Testis (tissue), 2 donors: ENCODE data around the gene DLGAP5.

ENCODE experiments used
- POLR2A ChIP-seq: fragments of 450-650 bp; IDR thresholded peaks from one replicate; pipeline ENCODE4 v1.6.1; 2017; ENCODE audit warnings: antibody characterized with exemption, mild to moderate bottlenecking, moderate library complexity
- TF ChIP-seq, protein P1 (sequence below), 3 experiments: fragments of 450-650 bp in 2 of 3; fragments of 200-600 bp in 1 of 3; sonication (generic) in 1 of 3; IDR thresholded peaks; one replicate each; pipeline ENCODE4 v1.5.1; 2016 to 2019; ENCODE audit warnings: antibody characterized with exemption in 3 of 3, mild to moderate bottlenecking in 2 of 3, moderate library complexity in 1 of 3

DNA sequence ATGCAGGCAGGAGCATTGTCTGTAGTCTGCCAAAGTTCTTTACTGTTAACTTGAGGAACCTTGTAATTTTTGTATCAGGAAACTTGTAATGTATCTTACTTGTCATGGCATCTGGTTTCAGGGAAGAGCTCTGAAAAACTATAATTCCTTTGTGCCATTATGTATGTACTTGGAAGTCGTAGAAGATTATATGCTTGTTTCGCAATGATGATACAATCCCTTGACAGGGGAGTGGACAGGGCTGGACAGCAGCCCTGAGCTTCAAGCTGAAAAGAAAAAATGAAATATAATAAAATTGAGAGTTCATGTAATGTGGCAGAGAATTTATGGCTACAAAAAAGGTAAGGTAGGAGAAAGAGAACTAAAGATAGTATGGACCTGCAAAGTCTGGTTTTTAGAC is 7.4 kb upstream of the DLGAP5 start:
- no peak for TF ChIP-seq POLR2A
- TF ChIP-seq, protein P1, sequence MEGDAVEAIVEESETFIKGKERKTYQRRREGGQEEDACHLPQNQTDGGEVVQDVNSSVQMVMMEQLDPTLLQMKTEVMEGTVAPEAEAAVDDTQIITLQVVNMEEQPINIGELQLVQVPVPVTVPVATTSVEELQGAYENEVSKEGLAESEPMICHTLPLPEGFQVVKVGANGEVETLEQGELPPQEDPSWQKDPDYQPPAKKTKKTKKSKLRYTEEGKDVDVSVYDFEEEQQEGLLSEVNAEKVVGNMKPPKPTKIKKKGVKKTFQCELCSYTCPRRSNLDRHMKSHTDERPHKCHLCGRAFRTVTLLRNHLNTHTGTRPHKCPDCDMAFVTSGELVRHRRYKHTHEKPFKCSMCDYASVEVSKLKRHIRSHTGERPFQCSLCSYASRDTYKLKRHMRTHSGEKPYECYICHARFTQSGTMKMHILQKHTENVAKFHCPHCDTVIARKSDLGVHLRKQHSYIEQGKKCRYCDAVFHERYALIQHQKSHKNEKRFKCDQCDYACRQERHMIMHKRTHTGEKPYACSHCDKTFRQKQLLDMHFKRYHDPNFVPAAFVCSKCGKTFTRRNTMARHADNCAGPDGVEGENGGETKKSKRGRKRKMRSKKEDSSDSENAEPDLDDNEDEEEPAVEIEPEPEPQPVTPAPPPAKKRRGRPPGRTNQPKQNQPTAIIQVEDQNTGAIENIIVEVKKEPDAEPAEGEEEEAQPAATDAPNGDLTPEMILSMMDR (IDR thresholded peaks at IDR 0.05): no peak
